ENCODE measurements around the gene CPE.

The CPE gene

GRCh38 chr4:165381821-165382373 lies 3.1 kb downstream of the CPE start:
- TF ChIP-seq GATA2 (IDR thresholded peaks at IDR 0.05; ENCODE audit: low read depth, low read length) (no peak), GATA3 (IDR thresholded peaks at IDR 0.05; ENCODE audit: low read depth, low read length) (no peak)

GRCh38 chr4:165382640-165383039 lies 3.8 kb downstream of the CPE start:
- TF ChIP-seq GATA3 (IDR thresholded peaks at IDR 0.05; ENCODE audit: low read depth, low read length) (no peak), GATA2 (IDR thresholded peaks at IDR 0.05; ENCODE audit: low read depth, low read length) (no peak)

- TF ChIP-seq GATA3 (IDR thresholded peaks at IDR 0.05; ENCODE audit: low read depth, low read length) (no peak), GATA2 (IDR thresholded peaks at IDR 0.05; ENCODE audit: low read depth, low read length) (no peak)
Measured at GRCh38 chr4:165383591-165384073, 4.8 kb downstream of the CPE start.

GRCh38 chr4:165384186-165384585 lies 5.4 kb downstream of the CPE start:
- TF ChIP-seq GATA3 (IDR thresholded peaks at IDR 0.05; ENCODE audit: low read depth, low read length) (no peak), GATA2 (IDR thresholded peaks at IDR 0.05; ENCODE audit: low read depth, low read length) (no peak)

- TF ChIP-seq GATA3 (IDR thresholded peaks at IDR 0.05; ENCODE audit: low read depth, low read length) (no peak), GATA2 (IDR thresholded peaks at IDR 0.05; ENCODE audit: low read depth, low read length) (no peak)
Measured at GRCh38 chr4:165384598-165384997, 5.8 kb downstream of the CPE start.

- TF ChIP-seq GATA3 (IDR thresholded peaks at IDR 0.05; ENCODE audit: low read depth, low read length) (no peak), GATA2 (IDR thresholded peaks at IDR 0.05; ENCODE audit: low read depth, low read length) (no peak)
Measured at GRCh38 chr4:165385126-165385525, 6.3 kb downstream of the CPE start.

- TF ChIP-seq GATA3 (IDR thresholded peaks at IDR 0.05; ENCODE audit: low read depth, low read length) (no peak), GATA2 (IDR thresholded peaks at IDR 0.05; ENCODE audit: low read depth, low read length) (no peak)
Measured at GRCh38 chr4:165386328-165386727, 7.5 kb downstream of the CPE start.

- no peak for TF ChIP-seq GATA3 (IDR thresholded peaks at IDR 0.05; ENCODE audit: low read depth, low read length)
- no peak for TF ChIP-seq GATA2 (IDR thresholded peaks at IDR 0.05; ENCODE audit: low read depth, low read length)
Measured at GRCh38 chr4:165388756-165389155, 9.9 kb downstream of the CPE start.

GRCh38 chr4:165393051-165393450 lies 14.2 kb downstream of the CPE start:
- no peak for TF ChIP-seq GATA3 (IDR thresholded peaks at IDR 0.05; ENCODE audit: low read depth, low read length)
- no peak for TF ChIP-seq GATA2 (IDR thresholded peaks at IDR 0.05; ENCODE audit: low read depth, low read length)

GRCh38 chr4:165393704-165394103 lies 14.9 kb downstream of the CPE start:
- no peak for TF ChIP-seq GATA2 (IDR thresholded peaks at IDR 0.05; ENCODE audit: low read depth, low read length)
- no peak for TF ChIP-seq GATA3 (IDR thresholded peaks at IDR 0.05; ENCODE audit: low read depth, low read length)

- TF ChIP-seq GATA3 (IDR thresholded peaks at IDR 0.05; ENCODE audit: low read depth, low read length) (no peak), GATA2 (IDR thresholded peaks at IDR 0.05; ENCODE audit: low read depth, low read length) (no peak)
Measured at GRCh38 chr4:165394275-165394674, 15.5 kb downstream of the CPE start.

GRCh38 chr4:165398570-165398969 lies 19.8 kb downstream of the CPE start:
- TF ChIP-seq GATA2 (IDR thresholded peaks at IDR 0.05; ENCODE audit: low read depth, low read length) (no peak), GATA3 (IDR thresholded peaks at IDR 0.05; ENCODE audit: low read depth, low read length) (no peak)

- TF ChIP-seq GATA3 (IDR thresholded peaks at IDR 0.05; ENCODE audit: low read depth, low read length), result no peak
- no peak for TF ChIP-seq GATA2 (IDR thresholded peaks at IDR 0.05; ENCODE audit: low read depth, low read length)
Measured at GRCh38 chr4:165402375-165402774, 23.6 kb downstream of the CPE start.

GRCh38 chr4:165403048-165403447 lies 24.2 kb downstream of the CPE start:
- TF ChIP-seq GATA2 (IDR thresholded peaks at IDR 0.05; ENCODE audit: low read depth, low read length), result no peak
- TF ChIP-seq GATA3 (IDR thresholded peaks at IDR 0.05; ENCODE audit: low read depth, low read length), result no peak

- no peak for TF ChIP-seq GATA3 (IDR thresholded peaks at IDR 0.05; ENCODE audit: low read depth, low read length)
- TF ChIP-seq GATA2 (IDR thresholded peaks at IDR 0.05; ENCODE audit: low read depth, low read length), result no peak
Measured at GRCh38 chr4:165403637-165404036, 24.8 kb downstream of the CPE start.

GRCh38 chr4:165404080-165404479 lies 25.3 kb downstream of the CPE start:
- no peak for TF ChIP-seq GATA3 (IDR thresholded peaks at IDR 0.05; ENCODE audit: low read depth, low read length)
- TF ChIP-seq GATA2 (IDR thresholded peaks at IDR 0.05; ENCODE audit: low read depth, low read length), result no peak
